HepG2 (cell line): Measurements from ENCODE around the gene TRIM31. TPM values are rescaled to one million over a fixed set of nuclear protein-coding genes. Genes with fewer than 3 reads are reported as not detected.

Source experiments
- AFF4 ChIP-seq: sonication (generic); formaldehyde crosslinking; IDR thresholded peaks from 2 replicates; pipeline ENCODE4 v1.4.0; 2020; ENCODE audit warnings: missing genetic modification reagents
- ELK4 ChIP-seq: sonication (generic); formaldehyde crosslinking; IDR thresholded peaks from 2 replicates; pipeline ENCODE4 v1.9.0; 2021; ENCODE audit warnings: missing genetic modification reagents, borderline replicate concordance
- HHEX ChIP-seq: IDR thresholded peaks from 2 replicates; pipeline ENCODE4 v1.6.1; 2016; ENCODE audit warnings: control low read depth
- HMGA1 ChIP-seq: sonication (generic); formaldehyde crosslinking; conservative IDR thresholded peaks from 2 replicates; pipeline ENCODE4 v1.4.0; 2020; ENCODE audit warnings: missing genetic modification reagents
- HOXD1 ChIP-seq: sonication (generic); formaldehyde crosslinking; IDR thresholded peaks from 2 replicates; pipeline ENCODE4 v1.5.0; 2020; ENCODE audit warnings: missing genetic modification reagents
- NAIF1 ChIP-seq: sonication (generic); formaldehyde crosslinking; IDR thresholded peaks from 2 replicates; pipeline ENCODE4 v1.5.0; 2020; ENCODE audit warnings: mild to moderate bottlenecking, missing genetic modification reagents, borderline replicate concordance
- SP140L ChIP-seq: sonication (generic); formaldehyde crosslinking; IDR thresholded peaks from 2 replicates; pipeline ENCODE4 v1.4.0; 2020; ENCODE audit warnings: missing genetic modification reagents, borderline replicate concordance
- THYN1 ChIP-seq: sonication (generic); formaldehyde crosslinking; IDR thresholded peaks from 2 replicates; pipeline ENCODE4 v1.8.1; 2023; ENCODE audit warnings: low read depth, mild to moderate bottlenecking, moderate library complexity, missing genetic modification reagents, borderline replicate concordance
- ZFP90 ChIP-seq: sonication (generic); formaldehyde crosslinking; IDR thresholded peaks from 2 replicates; pipeline ENCODE4 v1.8.0; 2022; ENCODE audit warnings: missing genetic modification reagents, mild to moderate bottlenecking, inconsistent platforms, borderline replicate concordance
- ZKSCAN8 ChIP-seq: IDR thresholded peaks from 2 replicates; pipeline ENCODE4 v1.6.1; 2016; ENCODE audit warnings: borderline replicate concordance, missing genetic modification reagents, missing compliant biosample characterization
- ZNF205 ChIP-seq: IDR thresholded peaks from 2 replicates; pipeline ENCODE4 v1.6.1; 2018; ENCODE audit warnings: missing biosample characterization, missing genetic modification reagents
- ZNF407 ChIP-seq: sonication (generic); formaldehyde crosslinking; IDR thresholded peaks from one replicate; pipeline ENCODE4 v1.5.1; 2020; ENCODE audit warnings: mild to moderate bottlenecking, missing genetic modification reagents; ENCODE audit errors: not compliant biosample characterization
- ZNF569 ChIP-seq: sonication (generic); formaldehyde crosslinking; IDR thresholded peaks from 2 replicates; pipeline ENCODE4 v1.5.0; 2020; ENCODE audit warnings: mild to moderate bottlenecking, missing genetic modification reagents, moderate library complexity, borderline replicate concordance
- ZNF746 ChIP-seq: sonication (generic); formaldehyde crosslinking; IDR thresholded peaks from 2 replicates; pipeline ENCODE4 v1.8.0; 2022; ENCODE audit warnings: mild to moderate bottlenecking, missing genetic modification reagents
- ZNF782 ChIP-seq: sonication (generic); formaldehyde crosslinking; IDR thresholded peaks from 2 replicates; pipeline ENCODE4 v1.4.0; 2020; ENCODE audit warnings: missing genetic modification reagents, mild to moderate bottlenecking, borderline replicate concordance
- polyA plus RNA-seq, 8 experiments: library from polyadenylated mRNA; depleted of rRNA in 3 of 8; stranded (reverse) in 7 of 8; unstranded in 1 of 8; fragments of >200 nt; fragmentation: Illumina TruSeq in 4 of 8; extraction: Trizol in 4 of 8; gene quantifications; 2 replicates each; pipeline versions ENCODE4 v1.2.1 to v1.2.3, GENCODE V29; 2011 to 2016; ENCODE audit warnings: low read depth in 4 of 8, missing spikeins in 1 of 8, mixed read lengths in 1 of 8; ENCODE audit not compliant: insufficient read depth in 1 of 8
- total RNA-seq, 5 experiments: library from RNA; depleted of rRNA; stranded (reverse); fragments of >200 nt; fragmentation: Illumina TruSeq; extraction: Trizol; gene quantifications; 2 replicates each; pipeline ENCODE4 v1.2.3, GENCODE V29; 2016; ENCODE audit warnings: low read depth in 1 of 5

Gene TRIM31
- total and polyA plus RNA-seq, 2 of the 13 experiments (the other 11 are each of a cell fraction or from before 2014, with no cell fraction given), result 0.13 to 0.51 TPM

GRCh38 chr6:30075790-30076732 lies 36.8 kb downstream of the TRIM31 start (continued):
- TF ChIP-seq ZNF407 (CRISPR knock-in tag), result no peak
- no peak for TF ChIP-seq HHEX (CRISPR knock-in tag)
- TF ChIP-seq ELK4 (CRISPR knock-in tag), result no peak
- no peak for TF ChIP-seq ZNF569 (CRISPR knock-in tag)
- TF ChIP-seq AFF4 (CRISPR knock-in tag), result no peak
- no peak for TF ChIP-seq ZNF782 (CRISPR knock-in tag)
- no peak for TF ChIP-seq SP140L (CRISPR knock-in tag)
- TF ChIP-seq ZNF205 (CRISPR knock-in tag), result no peak
- TF ChIP-seq ZKSCAN8 (CRISPR knock-in tag), result no peak; the same call in 1 of the 2 replicates
- TF ChIP-seq ZFP90 (CRISPR knock-in tag), result no peak
- no peak for TF ChIP-seq NAIF1 (CRISPR knock-in tag)
- TF ChIP-seq HMGA1 (CRISPR knock-in tag), result no peak
- TF ChIP-seq HOXD1, result no peak
- no peak for TF ChIP-seq THYN1 (CRISPR knock-in tag)
- no peak for TF ChIP-seq ZNF746 (CRISPR knock-in tag)
